Adrenal gland (tissue), 5 donors: ENCODE data around the gene CELF2.

Source experiments
- POLR2A ChIP-seq, 2 donors: fragments of 450-650 bp; IDR thresholded peaks; one replicate each; pipeline ENCODE4 v1.6.1; 2017; ENCODE audit warnings: antibody characterized with exemption in 2 of 2, mild to moderate bottlenecking in 2 of 2, moderate library complexity in 1 of 2
- TF ChIP-seq, protein P1 (sequence below), 6 experiments: fragments of 450-650 bp in 4 of 6; fragments of 200-600 bp in 2 of 6; sonication (generic) in 1 of 6; IDR thresholded peaks; 1 replicate in 5 of 6; 2 replicates in 1 of 6; pipeline versions ENCODE4 v1.5.1 to v1.8.0; 2016 to 2021; ENCODE audit warnings: antibody characterized with exemption in 6 of 6, mild to moderate bottlenecking in 2 of 6, moderate library complexity in 1 of 6
- donor health status: DM: no; HTN: no; CAD: no.

DNA sequence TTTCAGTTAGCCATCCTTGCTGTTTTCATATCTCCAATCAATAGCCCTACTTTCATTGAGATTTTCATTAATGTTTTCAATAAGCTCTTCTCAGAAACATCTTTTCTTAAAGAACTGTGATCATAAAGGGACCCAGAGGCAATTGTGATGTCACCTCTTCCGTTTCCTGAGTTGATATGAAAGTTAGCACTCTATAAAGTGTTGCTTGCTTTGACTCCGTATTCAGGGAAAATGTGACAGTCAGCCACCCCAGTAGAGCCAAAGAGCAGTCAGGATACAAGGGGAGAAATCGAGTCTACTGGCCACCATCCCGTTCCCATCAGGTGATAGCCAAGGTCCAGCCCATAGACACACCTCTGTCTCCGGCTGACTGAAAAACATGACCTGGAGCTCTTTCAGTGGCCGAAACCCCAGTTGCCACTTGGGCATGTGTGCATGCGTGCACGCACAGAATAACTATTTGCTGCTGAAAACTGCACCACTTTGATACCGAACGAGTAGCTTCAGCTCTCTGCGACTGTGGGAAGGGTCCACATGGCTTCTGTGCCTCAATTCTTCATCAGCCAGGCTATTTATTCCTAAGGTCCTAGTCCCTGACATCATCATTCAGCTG is 302.4 kb downstream of the CELF2 start:
- TF ChIP-seq, protein P1, sequence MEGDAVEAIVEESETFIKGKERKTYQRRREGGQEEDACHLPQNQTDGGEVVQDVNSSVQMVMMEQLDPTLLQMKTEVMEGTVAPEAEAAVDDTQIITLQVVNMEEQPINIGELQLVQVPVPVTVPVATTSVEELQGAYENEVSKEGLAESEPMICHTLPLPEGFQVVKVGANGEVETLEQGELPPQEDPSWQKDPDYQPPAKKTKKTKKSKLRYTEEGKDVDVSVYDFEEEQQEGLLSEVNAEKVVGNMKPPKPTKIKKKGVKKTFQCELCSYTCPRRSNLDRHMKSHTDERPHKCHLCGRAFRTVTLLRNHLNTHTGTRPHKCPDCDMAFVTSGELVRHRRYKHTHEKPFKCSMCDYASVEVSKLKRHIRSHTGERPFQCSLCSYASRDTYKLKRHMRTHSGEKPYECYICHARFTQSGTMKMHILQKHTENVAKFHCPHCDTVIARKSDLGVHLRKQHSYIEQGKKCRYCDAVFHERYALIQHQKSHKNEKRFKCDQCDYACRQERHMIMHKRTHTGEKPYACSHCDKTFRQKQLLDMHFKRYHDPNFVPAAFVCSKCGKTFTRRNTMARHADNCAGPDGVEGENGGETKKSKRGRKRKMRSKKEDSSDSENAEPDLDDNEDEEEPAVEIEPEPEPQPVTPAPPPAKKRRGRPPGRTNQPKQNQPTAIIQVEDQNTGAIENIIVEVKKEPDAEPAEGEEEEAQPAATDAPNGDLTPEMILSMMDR (IDR thresholded peaks at IDR 0.05), result no peak
- TF ChIP-seq POLR2A (IDR thresholded peaks at IDR 0.05), result no peak
